Endothelial cell of umbilical vein (primary cell): ENCODE results near the gene CSNK1G3. TPM values are rescaled to one million over a fixed set of nuclear protein-coding genes. Genes with fewer than 3 reads are reported as not detected.
"Not testable (repeated sequence)": the region's sequence is repeated elsewhere in the genome, so short reads cannot be mapped to it uniquely, and the experiment has no call there.

ENCODE experiments used
- BruUV-seq: library from RNA; stranded (reverse); fragments of 400-500 nt; replicated peaks from 2 replicates; lab custom pipeline; 2021; lab: Mats Ljungman, UMichigan
- CTCF ChIA-PET: fragments of 300-600, 350-600 bp; sonication (Branson Sonifier 250); formaldehyde crosslinking; loops from one replicate; lab custom pipeline; 2021; ENCODE audit warnings: antibody characterized with exemption, inconsistent platforms; lab: Charles Lee
- POLR2A ChIA-PET: fragments of 300-600, 350-600 bp; sonication (Branson Sonifier 250); formaldehyde crosslinking; loops from one replicate; lab custom pipeline; 2021; ENCODE audit warnings: antibody characterized with exemption, inconsistent platforms; lab: Charles Lee
- DNase-seq: peaks from one replicate; pipeline ENCODE4 v3.0.0-alpha.2; 2011; ENCODE audit warnings: low read depth, low spot score
- FAIRE-seq: peaks from 2 replicates; lab custom pipeline; 2011; peaks lifted over from hg19 to GRCh38; lab: Jason Lieb, UNC
- H2AFZ ChIP-seq: 2 replicates; pipeline ENCODE4 v1.6.0; 2012; ENCODE audit warnings: low read depth, low read length, control low read depth, inconsistent platforms
- H3K27ac ChIP-seq: 2 replicates; pipeline ENCODE4 v1.5.1; 2011; ENCODE audit warnings: low read depth, mild to moderate bottlenecking, control low read depth, low read length, moderate library complexity; ENCODE audit not compliant: insufficient read depth
- H3K27me3 ChIP-seq, 2 experiments: 2 replicates each; pipeline versions ENCODE4 v1.6.0 to v1.6.1; 2011; ENCODE audit warnings: low read length in 2 of 2, mixed read lengths in 1 of 2; ENCODE audit not compliant: control insufficient read depth in 2 of 2, insufficient read depth in 2 of 2
- H3K36me3 ChIP-seq, 2 experiments: 2 replicates in 1 of 2; 3 replicates in 1 of 2; pipeline ENCODE4 v1.5.1; 2011; ENCODE audit warnings: low read length in 2 of 2, mild to moderate bottlenecking in 1 of 2, moderate library complexity in 1 of 2; ENCODE audit not compliant: control insufficient read depth in 2 of 2, insufficient read depth in 2 of 2; ENCODE audit errors: extremely low read depth in 1 of 2
- H3K4me1 ChIP-seq: 3 replicates; pipeline ENCODE4 v1.5.1; 2011; ENCODE audit warnings: mild to moderate bottlenecking, low read length; ENCODE audit not compliant: control insufficient read depth, insufficient read depth; ENCODE audit errors: extremely low read depth
- H3K4me2 ChIP-seq: 2 replicates; pipeline ENCODE4 v1.6.1; 2011; ENCODE audit warnings: low read length, control low read depth, mixed read lengths; ENCODE audit not compliant: insufficient read depth
- H3K4me3 ChIP-seq, 3 experiments: fragments of 200-600 bp in 1 of 3; sonication (generic), shearing (Covaris generic) in 1 of 3; replicated peaks in 1 of 3; 2 replicates each; pipeline ENCODE4 v1.5.1; 2011 to 2016; ENCODE audit warnings: control low read depth in 3 of 3, low read length in 3 of 3, mild to moderate bottlenecking in 2 of 3, inconsistent platforms in 1 of 3, low read depth in 1 of 3, moderate library complexity in 1 of 3; ENCODE audit not compliant: insufficient read depth in 1 of 3
- H3K79me2 ChIP-seq: 2 replicates; pipeline ENCODE4 v1.6.0; 2012; ENCODE audit warnings: low read length, inconsistent platforms; ENCODE audit not compliant: control insufficient read depth, insufficient read depth
- H3K9ac ChIP-seq: replicated peaks from 2 replicates; pipeline ENCODE3; 2011; ENCODE audit warnings: low read length, control low read depth; ENCODE audit not compliant: insufficient read depth; ENCODE audit errors: extremely low read depth
- H3K9me1 ChIP-seq: replicated peaks from 3 replicates; pipeline ENCODE4 v1.6.0; 2011; ENCODE audit warnings: mild to moderate bottlenecking, low read length; ENCODE audit not compliant: control insufficient read depth, insufficient read depth; ENCODE audit errors: extremely low read depth
- H3K9me3 ChIP-seq: replicated peaks from 2 replicates; pipeline ENCODE4 v1.5.1; 2012; ENCODE audit warnings: low read length, inconsistent platforms; ENCODE audit not compliant: control insufficient read depth, insufficient read depth
- H4K20me1 ChIP-seq: replicated peaks from 2 replicates; pipeline ENCODE3; 2011; ENCODE audit warnings: mild to moderate bottlenecking, low read length; ENCODE audit not compliant: control insufficient read depth, insufficient read depth; ENCODE audit errors: extremely low read depth
- EZH2 ChIP-seq: IDR thresholded peaks from 2 replicates; pipeline ENCODE4 v1.6.1; 2012; ENCODE audit warnings: borderline replicate concordance, low read depth, mild to moderate bottlenecking, moderate library complexity, low read length, inconsistent platforms; ENCODE audit not compliant: severe bottlenecking
- FOS ChIP-seq: IDR thresholded peaks from 2 replicates; pipeline ENCODE4 v1.6.1; 2011; ENCODE audit warnings: mild to moderate bottlenecking, low read length, moderate library complexity, borderline replicate concordance; ENCODE audit not compliant: insufficient read depth
- GATA2 ChIP-seq: IDR thresholded peaks from 2 replicates; pipeline ENCODE4 v1.7.0; 2011; ENCODE audit warnings: low read depth, mild to moderate bottlenecking, moderate library complexity, mixed read lengths, low read length; ENCODE audit not compliant: insufficient read length, insufficient read depth
- JUN ChIP-seq: IDR thresholded peaks from 2 replicates; pipeline ENCODE4 v1.6.1; 2011; ENCODE audit warnings: borderline replicate concordance, low read depth; ENCODE audit not compliant: insufficient read length, insufficient read depth
- MYC ChIP-seq: IDR thresholded peaks from one replicate; pipeline ENCODE4 v1.6.1; 2011; ENCODE audit warnings: mild to moderate bottlenecking, low read depth, low read length
- POLR2A ChIP-seq: IDR thresholded peaks from 2 replicates; pipeline ENCODE4 v1.6.1; 2012; ENCODE audit warnings: low read depth, mild to moderate bottlenecking, control low read depth, low read length
- POLR2AphosphoS5 ChIP-seq: IDR thresholded peaks from 2 replicates; pipeline ENCODE4 v1.6.1; 2012; ENCODE audit warnings: low read depth, mild to moderate bottlenecking, control low read depth, low read length, moderate library complexity; ENCODE audit not compliant: insufficient read depth
- dilution Hi-C: fragments of 300-500 bp; cut with MboI; formaldehyde crosslinking; loops from one replicate; pipeline ENCODE4 v1.15.0; 2019; ENCODE audit warnings: low sequenced_read_pairs; ENCODE audit not compliant: extremely low pct_ligation_motif_present
- intact Hi-C: fragments of 100-400 bp; cut with micrococcal nuclease; formaldehyde crosslinking; loops from one replicate; pipeline ENCODE4 v1.10.0; 2022
- polyA plus RNA-seq, 4 experiments: library from polyadenylated mRNA; depleted of rRNA in 3 of 4; stranded (reverse) in 3 of 4; unstranded in 1 of 4; fragments of >200 nt; gene quantifications; 2 replicates each; pipeline versions ENCODE4 v1.2.1 to v1.2.3, GENCODE V29; 2011 to 2012; ENCODE audit warnings: missing spikeins in 1 of 4
- total RNA-seq: library from RNA; stranded (reverse); gene quantifications from 2 replicates; pipeline ENCODE4 v1.2.3, GENCODE V29; 2021
- TF ChIP-seq, protein P1 (sequence below): IDR thresholded peaks from 2 replicates; pipeline ENCODE4 v1.6.1; 2011; ENCODE audit not compliant: insufficient read depth, insufficient read length
- TF ChIP-seq, protein P2 (sequence below), 2 donors: IDR thresholded peaks; 1 replicate in 1 of 2; 2 replicates in 1 of 2; pipeline ENCODE4 v1.5.1; 2011; ENCODE audit warnings: low read length in 2 of 2, mild to moderate bottlenecking in 2 of 2, moderate library complexity in 2 of 2, control low read depth in 1 of 2, inconsistent platforms in 1 of 2, low read depth in 1 of 2; ENCODE audit not compliant: insufficient read depth in 1 of 2; ENCODE audit errors: extremely low read depth in 1 of 2

The CSNK1G3 gene
- total and polyA plus RNA-seq, 2 donors (not counting 3 experiments of a cell fraction or from before 2014, with no cell fraction given) = 10.4 to 35.9 TPM

DNA sequence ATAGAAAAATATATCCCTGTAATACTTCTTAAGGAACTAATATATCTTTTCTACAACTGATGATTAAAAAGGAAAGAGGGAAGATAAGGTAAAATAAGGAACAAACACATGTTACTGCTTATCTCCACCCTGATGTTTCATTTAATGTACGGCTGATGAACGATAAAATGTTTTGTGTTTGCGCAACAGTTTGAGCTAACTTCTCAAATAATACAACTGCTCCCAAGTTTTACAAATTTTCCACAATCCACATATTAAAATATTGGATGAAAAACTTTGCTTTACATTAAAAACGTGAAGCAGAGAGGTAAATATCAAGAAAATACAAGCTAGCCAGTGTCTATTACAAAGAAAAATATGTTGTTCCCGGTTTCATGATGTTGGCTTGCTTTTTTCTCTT is 21.0 kb upstream of the CSNK1G3 start:
- Histone ChIP-seq H4K20me1 (no peaks in the 10 kb centered on the region), H3K4me1 (no peaks in the 10 kb centered on the region), H3K79me2 (no peaks in the 10 kb centered on the region), H3K36me3 (no peaks in the 10 kb centered on the region), H3K9me3 (no peaks in the 10 kb centered on the region), H3K27me3 (peaks cover 16 to 17% of the 10 kb centered on the region in 2 experiments), H3K9me1 (peaks cover 3% of the 10 kb centered on the region), H3K4me3 (no peak overlapping the region), H2AFZ (no peak overlapping the region), H3K27ac (no peak overlapping the region), H3K4me2 (no peak overlapping the region), H3K9ac (no peak overlapping the region)
- BruUV-seq = no TSS peak
- intact Hi-C loops = no loop called here
- POLR2A ChIA-PET = no interaction called here
- TF ChIP-seq, protein P1, sequence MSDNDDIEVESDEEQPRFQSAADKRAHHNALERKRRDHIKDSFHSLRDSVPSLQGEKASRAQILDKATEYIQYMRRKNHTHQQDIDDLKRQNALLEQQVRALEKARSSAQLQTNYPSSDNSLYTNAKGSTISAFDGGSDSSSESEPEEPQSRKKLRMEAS = no peak
- TF ChIP-seq POLR2AphosphoS5 (no peak), POLR2A (no peak), JUN (no peak), GATA2 (no peak), FOS (no peak), MYC (no peak), EZH2 (no peak)
- TF ChIP-seq, protein P2, sequence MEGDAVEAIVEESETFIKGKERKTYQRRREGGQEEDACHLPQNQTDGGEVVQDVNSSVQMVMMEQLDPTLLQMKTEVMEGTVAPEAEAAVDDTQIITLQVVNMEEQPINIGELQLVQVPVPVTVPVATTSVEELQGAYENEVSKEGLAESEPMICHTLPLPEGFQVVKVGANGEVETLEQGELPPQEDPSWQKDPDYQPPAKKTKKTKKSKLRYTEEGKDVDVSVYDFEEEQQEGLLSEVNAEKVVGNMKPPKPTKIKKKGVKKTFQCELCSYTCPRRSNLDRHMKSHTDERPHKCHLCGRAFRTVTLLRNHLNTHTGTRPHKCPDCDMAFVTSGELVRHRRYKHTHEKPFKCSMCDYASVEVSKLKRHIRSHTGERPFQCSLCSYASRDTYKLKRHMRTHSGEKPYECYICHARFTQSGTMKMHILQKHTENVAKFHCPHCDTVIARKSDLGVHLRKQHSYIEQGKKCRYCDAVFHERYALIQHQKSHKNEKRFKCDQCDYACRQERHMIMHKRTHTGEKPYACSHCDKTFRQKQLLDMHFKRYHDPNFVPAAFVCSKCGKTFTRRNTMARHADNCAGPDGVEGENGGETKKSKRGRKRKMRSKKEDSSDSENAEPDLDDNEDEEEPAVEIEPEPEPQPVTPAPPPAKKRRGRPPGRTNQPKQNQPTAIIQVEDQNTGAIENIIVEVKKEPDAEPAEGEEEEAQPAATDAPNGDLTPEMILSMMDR (IDR thresholded peaks at IDR 0.05; ENCODE audit: extremely low read depth in 1 of 2, insufficient read depth in 1 of 2, low read depth in 1 of 2, low read length in 2 of 2) = no peak
- CTCF ChIA-PET = no interaction called here
- FAIRE-seq (no peak), DNase-seq (no peak)
- dilution Hi-C loops = no loop called here

DNA sequence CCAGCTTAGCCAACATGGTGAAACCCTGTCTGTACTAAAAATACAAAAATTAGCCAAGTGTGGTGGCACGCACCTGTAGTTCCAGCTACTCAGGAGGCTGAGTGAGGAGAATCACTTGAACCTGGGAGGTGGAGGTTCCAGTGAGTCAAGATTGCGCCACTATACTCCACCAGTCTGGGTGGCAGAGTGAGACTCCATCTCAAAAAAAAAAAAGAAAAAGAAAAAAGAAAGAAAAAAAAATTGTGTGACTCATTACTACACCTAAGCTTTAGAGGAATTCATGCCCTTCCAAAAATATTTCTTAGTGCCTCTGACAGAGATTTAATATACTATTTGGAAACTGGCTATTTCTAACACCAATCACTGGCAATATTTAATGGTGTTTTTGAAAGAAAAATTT is 16.8 kb upstream of the CSNK1G3 start:
- BruUV-seq, H3K4me2 ChIP-seq, dilution Hi-C loops, intact Hi-C loops, H3K4me1 ChIP-seq, H3K9me3 ChIP-seq, H2AFZ ChIP-seq, H3K9ac ChIP-seq, H3K79me2 ChIP-seq, POLR2A ChIA-PET, FAIRE-seq, H3K36me3 ChIP-seq, H3K9me1 ChIP-seq, H3K27me3 ChIP-seq, H4K20me1 ChIP-seq, DNase-seq, H3K4me3 ChIP-seq, H3K27ac ChIP-seq: not testable (repeated sequence)
- CTCF ChIA-PET = interaction anchor here (1.0 kb wide), 1 partner anchor 17 kb away, joined by 3 read pairs; no protein-coding TSS in a partner anchor
